Ecto neural progenitor cell (in vitro differentiated cells): ENCODE data around the gene PIK3R2.

Source experiments
- DNase-seq: peaks from one replicate; pipeline ENCODE4 v3.0.0-alpha.2; 2018; ENCODE audit warnings: low spot score

The PIK3R2 gene

DNA sequence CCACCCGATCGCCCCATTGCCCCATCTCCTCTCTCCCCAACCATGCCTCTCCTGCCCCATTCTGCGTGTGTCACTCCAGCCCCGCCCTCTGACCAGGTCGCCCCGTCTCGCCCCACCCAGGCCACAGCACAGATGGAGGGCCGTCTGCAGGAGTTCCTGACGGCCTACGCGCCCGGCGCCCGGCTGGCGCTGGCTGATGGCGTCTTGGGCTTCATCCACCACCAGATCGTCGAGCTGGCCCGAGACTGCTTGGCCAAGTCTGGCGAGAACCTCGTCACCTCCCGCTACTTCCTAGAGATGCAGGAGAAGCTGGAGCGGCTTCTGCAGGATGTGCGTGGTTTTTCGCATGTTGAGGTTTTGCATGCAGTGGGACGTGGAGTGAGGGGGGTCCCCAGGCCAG lies 29.1 kb upstream of the PIK3R2 start:
- no peak for DNase-seq

DNA sequence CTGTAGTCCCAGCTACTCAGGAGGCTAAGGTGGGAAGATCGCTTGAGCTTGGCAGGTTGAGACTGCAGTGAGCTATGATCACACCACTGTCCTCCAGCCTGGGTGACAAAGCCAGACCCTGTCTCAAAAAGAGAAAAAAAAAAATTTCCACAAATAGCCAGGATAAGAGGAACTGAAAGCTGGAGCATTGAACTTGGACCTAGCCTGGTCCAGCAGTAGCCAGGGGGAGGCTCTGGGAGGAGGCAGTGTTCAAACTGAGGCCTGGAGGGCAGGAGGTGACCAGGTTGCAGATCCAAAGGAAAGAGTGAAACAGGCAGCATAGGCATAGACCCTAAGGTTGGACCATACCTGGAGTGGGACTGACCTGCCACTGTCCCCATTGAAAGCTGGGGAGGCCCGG lies 26.9 kb upstream of the PIK3R2 start:
- no peak for DNase-seq

DNA sequence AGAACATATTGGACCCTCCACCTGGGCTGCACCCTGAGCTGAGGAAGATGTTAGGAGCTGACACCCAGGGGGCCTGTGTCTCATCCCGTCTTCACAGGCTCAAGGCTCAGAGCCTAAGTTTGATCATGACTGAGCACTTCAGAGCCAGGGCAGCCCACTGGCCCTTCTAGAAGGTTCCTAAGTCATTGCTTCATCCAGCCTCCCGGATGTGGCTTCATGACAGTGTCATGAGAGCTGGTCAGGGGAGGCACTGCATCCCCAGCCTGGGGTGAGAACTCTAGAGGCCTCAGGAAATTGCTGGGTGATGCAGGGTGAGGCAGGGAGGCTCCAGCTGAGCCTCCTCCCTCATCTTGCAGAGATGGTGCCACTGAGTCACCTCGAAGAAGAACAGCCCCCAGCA lies 24.9 kb upstream of the PIK3R2 start:
- no peak for DNase-seq

DNA sequence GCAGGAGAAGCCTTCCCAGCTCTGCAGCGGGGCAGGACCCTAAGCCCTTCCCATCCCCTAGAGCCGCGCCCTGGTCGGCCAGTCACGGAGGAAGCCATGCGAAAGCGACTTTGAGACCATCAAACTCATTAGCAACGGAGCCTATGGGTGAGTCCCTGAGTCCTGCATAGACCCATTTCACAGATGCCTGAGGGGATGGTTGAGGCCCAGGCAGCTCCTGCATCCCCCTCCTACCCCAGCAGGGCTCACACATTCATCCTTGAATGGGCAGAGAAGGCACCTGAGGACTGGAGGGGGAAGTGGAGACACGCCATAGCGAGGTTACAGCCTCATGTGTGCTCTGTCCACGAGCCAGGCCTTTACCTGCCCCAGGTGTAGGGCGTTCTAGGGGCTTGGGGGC lies 24.2 kb upstream of the PIK3R2 start:
- DNase-seq: no peak

DNA sequence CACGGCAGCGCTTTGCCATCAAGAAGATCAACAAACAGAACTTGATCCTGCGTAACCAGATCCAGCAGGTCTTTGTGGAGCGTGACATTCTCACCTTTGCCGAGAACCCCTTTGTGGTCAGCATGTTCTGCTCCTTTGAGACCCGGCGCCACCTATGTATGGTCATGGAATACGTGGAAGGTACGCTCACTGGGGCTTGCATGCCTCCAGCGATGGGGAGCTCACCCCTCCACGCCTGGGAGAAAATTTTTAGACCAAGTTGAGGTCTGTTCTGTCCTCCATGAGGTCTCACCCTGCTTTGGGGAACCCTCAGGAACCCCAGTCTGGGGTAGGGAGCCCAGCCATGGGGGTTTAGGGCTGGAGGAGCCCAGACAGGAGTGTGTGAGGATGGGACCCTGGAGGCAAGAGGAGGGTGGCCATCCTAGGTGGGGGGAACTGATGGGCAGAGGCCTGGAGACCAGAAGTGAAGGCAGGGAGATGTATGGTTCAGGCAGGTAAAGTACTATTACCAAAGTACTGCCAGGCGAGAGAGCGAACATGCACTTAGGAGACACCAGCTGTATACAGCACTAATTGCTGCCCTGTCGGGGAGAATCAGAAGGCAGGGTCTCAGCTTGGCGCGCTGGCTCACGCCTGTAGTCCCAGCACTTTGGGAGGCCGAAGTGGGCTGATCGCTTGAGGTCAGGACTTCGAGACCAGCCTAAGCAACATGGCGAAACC lies 22.3 kb upstream of the PIK3R2 start:
- DNase-seq: no peak

DNA sequence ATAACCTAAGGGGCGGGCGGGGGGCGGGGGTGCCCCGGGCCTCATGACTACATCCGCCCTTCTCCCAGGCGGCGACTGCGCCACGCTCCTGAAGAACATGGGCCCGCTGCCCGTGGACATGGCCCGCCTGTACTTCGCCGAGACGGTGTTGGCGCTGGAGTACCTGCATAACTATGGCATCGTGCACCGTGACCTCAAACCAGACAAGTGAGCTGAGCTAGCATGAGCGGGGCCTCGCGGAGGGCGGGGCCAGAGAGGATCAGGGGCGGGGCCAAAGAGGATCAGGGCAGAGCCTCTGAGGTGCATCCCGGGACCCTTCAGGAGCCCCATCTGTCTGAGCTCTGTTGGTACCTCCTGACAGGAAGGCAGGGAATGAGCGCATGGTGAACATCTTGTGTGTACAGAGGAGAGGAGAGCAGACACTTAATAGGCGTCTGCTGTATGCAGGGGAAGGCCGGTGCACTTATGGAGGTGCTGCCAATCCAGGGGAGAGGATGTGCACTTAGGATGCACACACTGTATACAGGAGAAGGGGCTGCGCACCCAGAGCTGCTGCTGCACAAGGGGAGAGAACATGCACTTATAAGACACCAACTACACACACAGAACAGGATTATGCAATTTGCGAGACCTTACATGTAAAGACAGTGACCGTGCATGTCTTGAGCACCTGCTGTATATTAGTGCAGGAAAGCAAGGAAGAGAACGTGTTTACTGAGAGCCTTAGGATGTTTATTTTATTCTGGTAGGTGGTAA lies 20.9 kb upstream of the PIK3R2 start:
- DNase-seq: no peak

DNA sequence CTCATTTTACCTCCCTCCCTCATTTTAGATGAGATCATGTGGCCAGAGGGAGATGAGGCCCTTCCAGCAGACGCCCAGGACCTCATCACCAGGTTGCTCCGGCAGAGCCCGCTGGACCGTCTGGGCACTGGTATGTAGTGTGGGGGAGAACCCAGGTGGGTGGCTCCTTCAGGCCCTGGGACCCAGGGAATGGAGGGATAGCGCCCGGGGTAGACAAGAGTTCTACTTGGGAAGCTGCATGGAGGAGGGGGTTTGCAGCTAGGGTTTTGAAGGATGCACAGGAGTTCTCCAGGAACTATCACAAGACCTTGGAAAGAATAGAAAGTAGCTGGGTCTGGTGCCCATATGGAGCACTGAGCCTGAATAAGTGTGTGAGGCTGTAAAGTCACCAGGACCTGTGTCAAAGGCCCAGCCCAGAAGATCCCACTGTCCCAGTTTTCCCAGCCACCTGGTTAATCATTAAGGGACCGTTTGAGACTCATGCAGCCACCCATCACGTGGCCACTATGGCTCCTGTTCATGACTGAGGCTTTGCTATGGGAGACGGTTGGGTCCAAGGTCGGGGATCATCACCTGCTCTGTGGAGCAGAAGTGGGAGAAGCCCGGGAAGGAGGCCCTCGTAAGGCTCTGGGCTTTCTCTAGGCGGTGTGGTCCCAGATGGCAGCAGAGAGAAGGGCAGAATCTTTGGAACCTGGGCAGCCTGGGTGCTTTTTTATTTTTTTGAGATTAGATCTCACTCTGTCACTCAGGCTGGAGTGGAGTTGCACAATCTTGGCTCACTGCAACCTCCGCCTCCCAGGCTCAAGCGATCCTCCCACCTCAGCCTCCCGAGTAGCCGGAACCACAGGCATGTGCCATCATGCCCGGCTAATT lies 17.0 kb upstream of the PIK3R2 start:
- DNase-seq: no peak

DNA sequence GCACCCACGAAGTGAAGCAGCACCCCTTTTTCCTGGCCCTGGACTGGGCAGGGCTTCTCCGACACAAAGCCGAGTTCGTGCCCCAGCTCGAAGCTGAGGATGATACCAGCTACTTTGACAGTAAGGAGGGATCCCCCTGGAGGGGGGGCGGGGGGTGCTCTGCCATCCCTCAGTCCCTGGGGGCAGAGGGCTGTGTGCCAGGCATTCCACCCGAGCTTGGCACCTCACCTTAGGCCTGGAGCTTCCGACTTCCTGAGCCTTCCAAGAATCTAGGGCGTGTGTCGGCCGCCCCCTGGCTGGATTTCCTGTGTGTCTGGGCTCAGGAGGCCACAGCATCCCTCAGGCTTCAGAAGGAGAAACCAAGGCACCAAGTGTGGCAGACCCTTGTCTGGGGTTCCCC lies 15.7 kb upstream of the PIK3R2 start:
- no peak for DNase-seq

DNA sequence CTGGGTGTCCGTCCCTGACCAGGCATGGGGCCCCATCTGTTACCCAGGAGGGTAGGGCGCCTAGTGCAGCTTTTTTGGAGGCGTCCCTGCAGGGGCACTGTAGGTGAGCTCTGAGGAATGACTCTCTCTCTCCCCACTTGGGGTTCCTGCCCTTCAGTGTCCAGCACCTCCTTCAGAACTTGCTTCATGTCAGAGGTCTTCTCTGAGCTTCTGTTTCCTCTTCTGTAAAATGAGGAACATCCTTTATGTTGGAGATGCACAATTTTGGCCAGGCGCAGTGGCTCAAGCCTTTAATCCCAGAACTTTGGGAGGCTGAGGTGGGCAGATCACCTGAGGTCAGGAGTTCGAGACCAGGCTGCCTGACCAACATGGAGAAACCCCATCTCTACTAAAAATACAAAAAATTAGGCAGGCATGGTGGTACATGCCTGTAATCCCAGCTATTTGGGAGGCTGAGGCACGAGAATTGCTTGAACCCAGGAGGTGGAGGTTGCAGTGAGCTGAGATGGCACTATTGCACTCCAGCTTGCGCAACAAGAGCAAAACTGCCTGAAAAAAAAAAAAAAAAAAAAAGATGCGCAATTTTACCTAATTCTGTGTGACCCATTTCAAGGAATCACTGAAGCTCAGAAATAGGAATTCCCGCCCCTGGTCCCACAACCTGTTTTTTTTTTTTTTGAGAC lies 15.2 kb upstream of the PIK3R2 start:
- no peak for DNase-seq

DNA sequence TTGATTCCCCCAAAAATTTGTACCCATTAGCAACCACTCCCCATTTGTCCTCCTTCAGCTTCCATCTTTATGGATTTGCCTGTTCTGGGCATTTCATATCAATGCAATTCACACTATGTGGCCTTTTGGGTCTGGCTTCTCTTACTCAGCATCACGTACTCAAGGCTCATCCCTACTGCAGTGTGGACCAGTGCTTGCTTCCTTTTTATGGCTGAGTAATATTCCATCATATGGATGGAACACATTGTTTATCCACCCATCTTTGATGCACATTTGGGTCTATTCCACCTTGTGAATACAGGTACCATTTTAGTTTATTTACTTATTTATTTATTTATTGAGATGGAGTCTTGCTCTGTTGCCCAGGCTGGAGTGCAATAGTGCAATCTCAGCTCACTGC lies 12.5 kb upstream of the PIK3R2 start:
- DNase-seq: no peak

DNA sequence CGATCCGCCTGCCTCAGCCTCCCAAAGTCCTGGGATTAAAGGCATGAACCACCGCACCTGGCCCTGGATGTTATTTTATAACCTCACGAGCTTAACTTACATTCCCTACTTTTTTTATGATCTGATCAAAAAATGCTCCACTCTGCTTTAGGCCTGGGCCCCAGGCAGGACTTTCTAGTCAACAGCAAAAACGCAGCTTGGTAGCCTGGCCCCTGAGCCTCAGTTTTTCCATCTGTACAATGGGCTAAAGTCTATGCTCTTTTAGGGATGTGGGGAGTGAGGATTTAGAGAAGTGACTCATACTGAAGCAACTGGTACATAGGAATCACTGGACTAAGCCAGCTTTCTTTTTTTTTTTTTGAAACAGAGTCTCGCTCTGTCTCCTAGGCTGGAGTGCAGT lies 11.9 kb upstream of the PIK3R2 start:
- DNase-seq: no peak

DNA sequence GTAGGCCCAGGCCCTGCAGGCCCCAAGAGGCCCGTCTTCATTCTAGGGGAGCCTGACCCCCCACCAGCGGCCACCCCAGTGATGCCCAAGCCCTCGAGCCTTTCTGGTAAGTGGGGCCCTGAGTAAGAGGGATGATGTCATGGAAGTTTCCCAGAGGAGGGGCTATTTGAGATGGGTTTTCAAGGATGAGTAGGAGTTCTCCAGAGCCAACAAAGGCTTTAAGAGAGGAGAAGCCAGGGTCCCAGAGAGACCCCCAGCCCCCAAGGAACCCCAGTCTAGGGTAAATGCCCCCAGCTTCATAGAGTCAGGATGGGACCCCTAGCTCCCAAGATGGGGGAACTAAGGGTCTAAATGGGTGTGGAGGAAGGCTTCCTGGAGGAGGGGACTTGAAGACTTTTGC lies 9.1 kb upstream of the PIK3R2 start:
- no peak for DNase-seq

DNA sequence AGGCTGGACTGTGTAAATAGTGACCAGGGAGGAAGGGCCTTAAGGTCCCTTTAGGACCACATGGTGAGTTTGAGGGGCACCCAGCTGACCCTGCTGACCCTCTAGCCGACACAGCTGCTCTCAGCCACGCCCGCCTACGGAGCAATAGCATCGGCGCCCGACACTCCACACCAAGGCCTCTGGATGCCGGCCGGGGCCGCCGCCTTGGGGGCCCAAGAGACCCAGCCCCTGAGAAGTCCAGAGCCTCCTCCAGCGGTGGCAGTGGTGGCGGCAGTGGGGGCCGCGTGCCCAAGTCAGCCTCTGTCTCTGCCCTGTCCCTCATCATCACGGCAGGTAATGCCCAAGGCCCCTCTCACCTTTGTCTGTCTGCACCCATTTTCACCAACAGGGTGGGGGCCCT lies 8.6 kb upstream of the PIK3R2 start:
- DNase-seq: no peak

DNA sequence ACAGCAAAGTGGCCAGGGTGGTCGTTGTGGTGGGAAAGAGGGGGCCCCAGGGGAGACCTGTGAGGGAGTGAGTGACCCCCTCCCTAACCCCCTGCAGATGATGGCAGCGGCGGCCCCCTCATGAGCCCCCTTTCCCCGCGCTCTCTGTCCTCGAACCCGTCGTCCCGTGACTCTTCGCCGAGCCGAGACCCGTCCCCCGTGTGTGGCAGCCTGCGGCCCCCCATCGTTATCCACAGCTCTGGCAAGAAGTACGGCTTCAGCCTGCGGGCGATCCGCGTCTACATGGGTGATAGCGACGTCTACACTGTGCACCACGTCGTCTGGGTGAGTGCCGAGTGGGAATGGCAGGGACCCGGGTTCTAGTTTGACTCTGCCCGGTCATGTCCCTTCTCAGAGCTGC lies 8.1 kb upstream of the PIK3R2 start:
- DNase-seq: no peak

DNA sequence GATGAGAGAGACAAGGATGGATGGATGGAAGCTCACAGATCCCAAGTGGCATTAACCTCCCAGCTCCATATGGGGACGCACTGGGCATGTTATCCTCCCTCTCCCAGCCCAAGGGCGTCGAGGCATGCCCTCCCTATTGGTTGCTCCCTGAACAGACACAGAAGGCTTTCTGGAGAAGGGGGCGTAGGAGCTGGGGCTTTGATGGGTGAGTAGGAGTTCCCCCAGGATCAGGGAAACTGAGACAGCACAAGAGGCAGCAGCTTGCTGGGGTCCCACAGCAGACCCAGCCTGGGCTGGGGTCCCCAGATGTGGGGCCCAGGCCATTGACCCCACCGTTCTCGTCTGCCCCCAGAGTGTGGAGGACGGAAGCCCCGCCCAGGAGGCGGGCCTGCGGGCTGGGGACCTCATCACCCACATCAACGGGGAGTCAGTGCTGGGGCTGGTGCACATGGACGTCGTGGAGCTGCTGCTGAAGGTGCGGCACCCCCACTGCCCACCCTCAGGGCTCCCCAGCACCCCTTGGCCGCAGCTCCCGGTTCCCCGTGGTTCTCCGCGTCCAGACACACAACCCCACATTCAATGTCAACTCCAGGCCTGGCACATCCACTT lies 7.5 kb upstream of the PIK3R2 start:
- no peak for DNase-seq

DNA sequence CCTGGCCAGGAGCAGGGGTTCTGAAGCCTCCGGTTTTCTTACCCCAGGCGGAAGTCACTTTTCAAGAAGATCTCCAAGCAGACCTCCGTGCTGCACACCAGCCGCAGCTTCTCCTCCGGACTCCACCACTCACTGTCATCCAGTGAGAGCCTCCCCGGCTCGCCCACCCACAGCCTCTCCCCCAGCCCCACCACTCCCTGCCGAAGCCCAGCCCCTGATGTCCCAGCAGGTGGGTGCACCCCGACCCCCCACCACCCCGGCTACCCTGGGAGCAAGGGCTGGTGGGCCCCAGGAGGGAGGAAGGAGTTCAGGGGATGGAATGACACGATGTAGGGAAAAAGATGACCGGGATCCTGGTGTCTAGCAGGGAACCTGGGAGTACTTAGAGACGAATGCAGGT lies 5.6 kb upstream of the PIK3R2 start:
- DNase-seq: no peak

DNA sequence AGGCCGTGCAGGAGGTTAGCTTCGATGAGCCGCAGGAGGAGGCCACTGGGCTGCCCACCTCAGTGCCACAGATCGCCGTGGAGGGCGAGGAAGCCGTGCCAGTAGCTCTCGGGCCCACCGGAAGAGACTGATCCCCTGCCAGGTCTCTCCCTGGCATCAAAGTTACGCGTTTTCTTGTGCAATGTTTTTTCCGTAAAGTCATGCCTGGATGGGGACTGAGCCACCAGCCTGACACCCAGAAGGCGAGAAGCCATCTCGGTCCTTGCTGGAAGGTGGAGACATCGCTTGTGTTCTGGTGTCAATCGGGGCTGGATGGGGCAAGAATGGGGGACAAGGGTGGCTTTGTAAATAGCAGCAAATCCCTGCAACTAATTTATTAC lies 3.4 kb upstream of the PIK3R2 start:
- DNase-seq: no peak

DNA sequence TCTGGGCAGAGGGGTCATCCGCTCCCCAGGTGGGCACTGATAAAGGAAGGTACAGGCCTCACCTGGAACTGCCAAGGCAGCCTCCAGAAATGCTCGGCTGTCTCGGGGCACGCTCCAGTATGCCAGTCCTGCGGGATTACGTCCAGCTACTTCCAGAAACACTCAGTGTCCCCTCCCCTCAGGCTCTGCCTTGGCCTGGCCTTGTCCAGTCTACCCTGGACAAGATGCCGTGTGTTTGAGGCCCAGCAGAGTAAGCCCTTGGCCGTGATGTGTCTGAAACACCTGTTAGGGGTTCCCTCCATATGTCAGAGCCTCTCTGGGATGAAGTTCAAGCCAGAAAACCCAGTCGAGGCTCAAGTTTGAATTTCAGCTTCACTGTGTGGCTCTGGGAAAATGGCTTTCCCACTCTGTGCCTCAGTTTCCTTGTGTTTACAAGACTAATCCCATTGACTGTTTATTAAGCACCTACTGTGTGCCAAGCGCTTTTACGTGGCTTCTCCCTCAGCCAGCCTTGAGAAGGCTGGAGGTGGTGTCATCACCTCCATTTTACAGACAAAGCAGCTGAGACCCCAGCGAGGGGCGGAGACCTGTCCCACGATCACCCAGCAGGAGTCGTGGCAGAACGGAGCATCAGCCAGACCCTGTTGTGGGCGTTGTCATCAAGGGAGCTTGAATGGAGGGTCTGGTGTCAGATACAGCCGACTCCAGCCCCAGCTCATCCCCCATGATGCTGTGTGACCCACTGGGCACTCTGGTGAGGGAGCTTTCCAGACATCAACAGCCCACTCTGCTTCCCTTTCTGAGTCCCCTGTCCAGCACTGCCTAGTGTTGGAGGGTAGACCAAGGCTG lies 2.0 kb upstream of the PIK3R2 start:
- no peak for DNase-seq

DNA sequence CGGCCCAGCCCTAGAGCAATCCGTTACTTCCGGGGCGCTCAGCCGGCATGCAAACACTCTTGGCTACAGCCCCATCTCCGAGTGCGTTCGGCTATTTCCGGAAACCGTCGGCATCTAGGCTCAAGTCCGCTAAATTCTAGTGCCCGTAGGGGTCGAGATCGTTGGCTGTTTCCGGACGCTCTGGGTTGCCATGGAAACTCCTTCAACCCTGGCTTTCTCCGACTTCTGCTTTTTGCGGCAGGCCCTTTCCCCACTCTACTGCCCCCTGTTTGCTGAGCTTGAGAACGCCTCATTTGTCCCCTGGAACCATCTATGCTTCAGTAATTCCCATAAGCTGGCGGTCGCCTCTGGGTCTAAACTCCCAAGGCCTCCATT lies 534 bp upstream of the PIK3R2 start:
- peak; percentile 99 for DNase-seq

DNA sequence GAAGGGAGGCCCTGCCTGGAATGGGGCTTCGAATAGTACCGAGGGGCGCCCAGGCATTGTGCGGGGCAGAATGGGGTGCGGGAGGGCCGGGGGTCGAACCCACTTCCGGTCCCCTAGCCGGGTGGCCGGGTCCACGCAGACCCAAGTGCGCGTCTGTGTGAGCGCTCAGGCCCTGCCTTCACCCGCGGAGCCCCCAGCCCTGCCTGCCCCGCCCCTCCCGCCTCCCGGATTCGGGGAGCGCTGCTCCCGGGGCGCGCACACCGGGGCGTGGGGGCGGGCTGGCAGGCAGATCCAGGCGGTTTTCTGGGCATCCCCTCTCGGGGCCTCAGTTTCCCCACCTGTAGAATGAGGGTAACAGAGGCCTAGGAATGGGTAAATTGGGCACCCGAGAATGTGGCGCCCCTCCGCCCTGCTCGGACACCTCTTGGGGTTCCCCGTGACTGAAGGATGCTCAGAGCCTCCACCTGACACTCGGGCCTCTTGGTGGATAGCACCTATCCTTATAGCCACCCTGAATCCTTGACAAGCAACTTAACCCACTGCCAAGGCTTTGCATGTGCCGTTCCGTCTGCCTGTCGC lies 682 bp downstream of the PIK3R2 start:
- no peak for DNase-seq
